GM12878 (cell line): ENCODE data around the gene RETSAT.

Source experiments
- CHD1 ChIP-seq: IDR thresholded peaks from 2 replicates; pipeline ENCODE4 v1.6.1; 2012; ENCODE audit warnings: low read depth, low read length, improper control_type of control experiment
- SMC3 ChIP-seq: IDR thresholded peaks from 2 replicates; pipeline ENCODE4 v1.6.1; 2011; ENCODE audit warnings: low read length, improper control_type of control experiment, borderline replicate concordance
- SP1 ChIP-seq: IDR thresholded peaks from one replicate; pipeline ENCODE4 v1.6.1; 2011; ENCODE audit warnings: low read depth, low read length
- ZBTB11 ChIP-seq: fragments of 450-650 bp; formaldehyde crosslinking; IDR thresholded peaks from 2 replicates; pipeline ENCODE4 v1.5.0; 2022; ENCODE audit warnings: mild to moderate bottlenecking, missing genetic modification characterization
- ZZZ3 ChIP-seq: IDR thresholded peaks from 2 replicates; pipeline ENCODE4 v1.6.1; 2011; ENCODE audit warnings: low read depth; ENCODE audit not compliant: control insufficient read depth, insufficient read length
- TF ChIP-seq, protein P1 (sequence below), 3 experiments: IDR thresholded peaks in 2 of 3; conservative IDR thresholded peaks in 1 of 3; 2 replicates each; pipeline ENCODE4 v1.5.1; 2011; ENCODE audit warnings: low read depth in 3 of 3, low read length in 3 of 3, mild to moderate bottlenecking in 3 of 3, control low read depth in 2 of 3, moderate library complexity in 2 of 3, inconsistent platforms in 1 of 3, mixed read lengths in 1 of 3; ENCODE audit not compliant: control insufficient read depth in 2 of 3, insufficient read depth in 1 of 3; ENCODE audit errors: extremely low read depth in 1 of 3

- TF ChIP-seq ZZZ3: no peak
- no peak for TF ChIP-seq SP1
- no peak for TF ChIP-seq ZBTB11
- TF ChIP-seq, protein P1, sequence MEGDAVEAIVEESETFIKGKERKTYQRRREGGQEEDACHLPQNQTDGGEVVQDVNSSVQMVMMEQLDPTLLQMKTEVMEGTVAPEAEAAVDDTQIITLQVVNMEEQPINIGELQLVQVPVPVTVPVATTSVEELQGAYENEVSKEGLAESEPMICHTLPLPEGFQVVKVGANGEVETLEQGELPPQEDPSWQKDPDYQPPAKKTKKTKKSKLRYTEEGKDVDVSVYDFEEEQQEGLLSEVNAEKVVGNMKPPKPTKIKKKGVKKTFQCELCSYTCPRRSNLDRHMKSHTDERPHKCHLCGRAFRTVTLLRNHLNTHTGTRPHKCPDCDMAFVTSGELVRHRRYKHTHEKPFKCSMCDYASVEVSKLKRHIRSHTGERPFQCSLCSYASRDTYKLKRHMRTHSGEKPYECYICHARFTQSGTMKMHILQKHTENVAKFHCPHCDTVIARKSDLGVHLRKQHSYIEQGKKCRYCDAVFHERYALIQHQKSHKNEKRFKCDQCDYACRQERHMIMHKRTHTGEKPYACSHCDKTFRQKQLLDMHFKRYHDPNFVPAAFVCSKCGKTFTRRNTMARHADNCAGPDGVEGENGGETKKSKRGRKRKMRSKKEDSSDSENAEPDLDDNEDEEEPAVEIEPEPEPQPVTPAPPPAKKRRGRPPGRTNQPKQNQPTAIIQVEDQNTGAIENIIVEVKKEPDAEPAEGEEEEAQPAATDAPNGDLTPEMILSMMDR (IDR thresholded peaks at IDR 0.05 in 2 of 3, conservative IDR thresholded peaks at IDR 0.05 in 1 of 3; ENCODE audit: control insufficient read depth in 2 of 3, extremely low read depth in 1 of 3, insufficient read depth in 1 of 3, low read depth in 3 of 3, low read length in 3 of 3): no peak
- no peak for TF ChIP-seq CHD1
- TF ChIP-seq SMC3: no peak
Observed at GRCh38 chr2:85367180-85367579, 12.9 kb upstream of the RETSAT start.
